Measurements from ENCODE around the gene MTA2.
"Not testable (repeated sequence)": the region's sequence is repeated elsewhere in the genome, so short reads cannot be mapped to it uniquely, and the experiment has no call there.

Gene MTA2

GRCh38 chr11:62592146-62592815 is 9.4 kb downstream of the MTA2 start:
- DNase-seq = no peak

- peak; percentile 99 for DNase-seq
Observed at GRCh38 chr11:62591448-62592145, 10.1 kb downstream of the MTA2 start, which contains the start of gene TUT1. Gene TUT1, minus strand, starts transcription at chr11:62591523. Its CDS starts 38 bp downstream, at chr11:62591485.

GRCh38 chr11:62588966-62589637 is 12.6 kb downstream of the MTA2 start:
- DNase-seq = no peak

- not testable (repeated sequence) for DNase-seq
Observed at GRCh38 chr11:62585356-62585755, 16.3 kb downstream of the MTA2 start.

- DNase-seq = not testable (repeated sequence)
Observed at GRCh38 chr11:62581735-62582134, 19.9 kb downstream of the MTA2 start.

GRCh38 chr11:62580959-62581715 is 20.5 kb downstream of the MTA2 start:
- DNase-seq = no peak

- no peak for DNase-seq
Observed at GRCh38 chr11:62579252-62579651, 22.4 kb downstream of the MTA2 start.

- no peak for DNase-seq
Observed at GRCh38 chr11:62578541-62578940, 23.1 kb downstream of the MTA2 start.

- DNase-seq = no peak
Observed at GRCh38 chr11:62577046-62577714, 24.5 kb downstream of the MTA2 start.

GRCh38 chr11:62575837-62576236 is 25.8 kb downstream of the MTA2 start:
- DNase-seq = no peak

GRCh38 chr11:62575156-62575555 is 26.5 kb downstream of the MTA2 start:
- no peak for DNase-seq

- DNase-seq = no peak
Observed at GRCh38 chr11:62574363-62575071, 27.1 kb downstream of the MTA2 start.

- DNase-seq = peak; percentile 99
Observed at GRCh38 chr11:62573592-62574362, 27.9 kb downstream of the MTA2 start, which contains the start of gene EEF1G. Gene EEF1G, minus strand, starts transcription at chr11:62573891. Its CDS starts 49 bp downstream, at chr11:62573842.

GRCh38 chr11:62573006-62573591 is 28.6 kb downstream of the MTA2 start:
- DNase-seq = no peak

- no peak for DNase-seq
Observed at GRCh38 chr11:62572431-62572830, 29.2 kb downstream of the MTA2 start.

- DNase-seq = not testable (repeated sequence)
Observed at GRCh38 chr11:62571493-62571892, 30.2 kb downstream of the MTA2 start.

- DNase-seq = not testable (repeated sequence)
Observed at GRCh38 chr11:62570903-62571302, 30.8 kb downstream of the MTA2 start.

- DNase-seq = no peak
Observed at GRCh38 chr11:62569611-62570010, 32.1 kb downstream of the MTA2 start.

GRCh38 chr11:62567018-62567633 is 34.5 kb downstream of the MTA2 start:
- DNase-seq = no peak

GRCh38 chr11:62566247-62566646 is 35.4 kb downstream of the MTA2 start:
- no peak for DNase-seq

All from DMS79 (cell line).